DND-41 (cell line): ENCODE measurements around the gene HACD2.

Experiments
- EZH2 ChIP-seq: IDR thresholded peaks from 3 replicates; pipeline ENCODE4 v1.6.1; 2012; ENCODE audit warnings: borderline replicate concordance, low read depth, mild to moderate bottlenecking, moderate library complexity, low read length, inconsistent platforms; ENCODE audit not compliant: severe bottlenecking
- TF ChIP-seq, protein P1 (sequence below): IDR thresholded peaks from 2 replicates; pipeline ENCODE4 v1.5.1; 2012; ENCODE audit warnings: borderline replicate concordance, low read length, moderate library complexity, mild to moderate bottlenecking; ENCODE audit not compliant: poor library complexity, severe bottlenecking; ENCODE audit errors: extremely low read depth

DNA sequence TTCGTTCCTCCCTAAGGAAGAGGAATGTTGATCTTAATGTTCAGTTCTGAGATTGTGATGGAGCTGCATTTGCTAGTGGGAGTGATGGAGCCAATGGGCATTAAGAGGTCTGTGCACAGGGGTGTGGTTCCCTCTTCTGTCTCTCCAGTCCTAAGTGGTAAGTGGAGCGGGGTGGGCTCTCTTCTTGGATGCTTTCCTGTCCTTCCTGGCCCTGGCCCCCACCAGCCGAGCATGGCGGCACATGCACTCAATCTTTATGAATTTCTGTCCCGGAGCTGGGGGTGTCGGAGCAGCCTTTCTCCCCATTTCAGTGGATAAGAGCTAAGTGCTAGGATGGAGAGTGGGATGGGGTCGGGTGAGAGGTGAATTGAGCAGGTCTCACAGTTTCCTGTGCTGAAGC, 98.4 kb downstream of the HACD2 start:
- TF ChIP-seq, protein P1, sequence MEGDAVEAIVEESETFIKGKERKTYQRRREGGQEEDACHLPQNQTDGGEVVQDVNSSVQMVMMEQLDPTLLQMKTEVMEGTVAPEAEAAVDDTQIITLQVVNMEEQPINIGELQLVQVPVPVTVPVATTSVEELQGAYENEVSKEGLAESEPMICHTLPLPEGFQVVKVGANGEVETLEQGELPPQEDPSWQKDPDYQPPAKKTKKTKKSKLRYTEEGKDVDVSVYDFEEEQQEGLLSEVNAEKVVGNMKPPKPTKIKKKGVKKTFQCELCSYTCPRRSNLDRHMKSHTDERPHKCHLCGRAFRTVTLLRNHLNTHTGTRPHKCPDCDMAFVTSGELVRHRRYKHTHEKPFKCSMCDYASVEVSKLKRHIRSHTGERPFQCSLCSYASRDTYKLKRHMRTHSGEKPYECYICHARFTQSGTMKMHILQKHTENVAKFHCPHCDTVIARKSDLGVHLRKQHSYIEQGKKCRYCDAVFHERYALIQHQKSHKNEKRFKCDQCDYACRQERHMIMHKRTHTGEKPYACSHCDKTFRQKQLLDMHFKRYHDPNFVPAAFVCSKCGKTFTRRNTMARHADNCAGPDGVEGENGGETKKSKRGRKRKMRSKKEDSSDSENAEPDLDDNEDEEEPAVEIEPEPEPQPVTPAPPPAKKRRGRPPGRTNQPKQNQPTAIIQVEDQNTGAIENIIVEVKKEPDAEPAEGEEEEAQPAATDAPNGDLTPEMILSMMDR = no peak
- no peak for TF ChIP-seq EZH2
